Hypothalamus (tissue), 51 donors: ENCODE results near the gene MAPKAPK2.
"Not testable (repeated sequence)": the region's sequence is repeated elsewhere in the genome, so short reads cannot be mapped to it uniquely, and the experiment has no call there.

ENCODE experiments used
- DNase-seq, 51 donors: peaks; one replicate each; lab custom pipeline; 2025; lab: John Stamatoyannopoulos, UW

MAPKAPK2 gene

GRCh38 chr1:206768472-206769303 is 84.0 kb downstream of the MAPKAPK2 start:
- DNase-seq = no peak

- no peak for DNase-seq
These were observed 84.6 kb downstream of the MAPKAPK2 start for GRCh38 chr1:206769304-206769731.

GRCh38 chr1:206770531-206771337 is 86.0 kb downstream of the MAPKAPK2 start, which contains the start of gene IL19:
Gene IL19 (plus strand): TSS chr1:206770773. CDS start chr1:206836663, 65,890 bp downstream.
- DNase-seq = peak in 3 of 51 donors; percentile 4 to 7 (median 5)

- DNase-seq = no peak
These were observed 86.6 kb downstream of the MAPKAPK2 start for GRCh38 chr1:206771338-206771692.

GRCh38 chr1:206772243-206772937 is 87.7 kb downstream of the MAPKAPK2 start, which contains the start of gene IL10:
Gene IL10 (minus strand): TSS chr1:206772494. CDS start chr1:206772435, 59 bp downstream.
- peak in 9 of 51 donors; percentile 9 to 37 (median 16) for DNase-seq

GRCh38 chr1:206774093-206774492 is 89.4 kb downstream of the MAPKAPK2 start:
- DNase-seq = no peak

- no peak for DNase-seq
These were observed 91.5 kb downstream of the MAPKAPK2 start for GRCh38 chr1:206776229-206776628.

GRCh38 chr1:206778031-206778430 is 93.3 kb downstream of the MAPKAPK2 start:
- DNase-seq = no peak

- DNase-seq = not testable (repeated sequence)
These were observed 94.2 kb downstream of the MAPKAPK2 start for GRCh38 chr1:206778911-206779310.

- no peak for DNase-seq
These were observed 94.9 kb downstream of the MAPKAPK2 start for GRCh38 chr1:206779638-206780037.

- DNase-seq = no peak
These were observed 97.7 kb downstream of the MAPKAPK2 start for GRCh38 chr1:206782448-206782847.

GRCh38 chr1:206783506-206783905 is 98.8 kb downstream of the MAPKAPK2 start:
- DNase-seq = no peak
